Measurements from ENCODE around the gene TBC1D23. TPM values are rescaled to one million over a fixed set of nuclear protein-coding genes. Genes with fewer than 3 reads are reported as not detected.

The TBC1D23 gene
- total RNA-seq, 1 experiment from 2014 or later, result 45.2 TPM

DNA sequence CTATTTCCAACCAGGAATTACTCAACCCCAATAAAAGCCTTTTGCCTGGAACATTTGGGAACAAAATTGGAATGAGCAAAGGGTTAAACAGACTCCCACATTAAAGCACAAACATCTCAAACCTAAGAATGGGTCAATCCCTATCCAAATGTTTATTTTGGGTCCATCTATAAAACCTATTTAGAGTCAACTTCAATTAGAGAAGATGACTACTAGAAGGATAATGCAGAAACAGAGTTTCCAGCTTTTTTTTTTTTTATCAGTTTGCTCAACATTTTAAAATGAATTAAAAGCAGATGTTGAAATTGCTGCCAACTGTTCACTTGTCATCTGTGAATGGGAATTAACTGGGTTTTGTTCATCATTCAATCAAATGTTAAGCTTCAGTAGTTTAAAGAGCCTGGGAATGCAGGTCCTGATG is 4.1 kb upstream of the TBC1D23 start:
- DNase-seq, result no peak
- Histone ChIP-seq H3K9me3 (0 out of 2 replicates have a peak, but pooled peaks cover 3% of the 10 kb centered on the region), H3K36me3 (ENCODE audit: control insufficient read depth, insufficient read depth, low read length) (no peaks in the 10 kb centered on the region), H3K4me1 (peaks cover 15% of the 10 kb centered on the region), H3K4me3 (ENCODE audit: low read depth, low read length) (no peak overlapping the region), H3K27me3 (replicated peaks; ENCODE audit: control insufficient read depth, insufficient read depth, low read length) (no peaks in the 10 kb centered on the region)
- no TSS peak for BruUV-seq (replicated peaks)
- TF ChIP-seq, protein P1, sequence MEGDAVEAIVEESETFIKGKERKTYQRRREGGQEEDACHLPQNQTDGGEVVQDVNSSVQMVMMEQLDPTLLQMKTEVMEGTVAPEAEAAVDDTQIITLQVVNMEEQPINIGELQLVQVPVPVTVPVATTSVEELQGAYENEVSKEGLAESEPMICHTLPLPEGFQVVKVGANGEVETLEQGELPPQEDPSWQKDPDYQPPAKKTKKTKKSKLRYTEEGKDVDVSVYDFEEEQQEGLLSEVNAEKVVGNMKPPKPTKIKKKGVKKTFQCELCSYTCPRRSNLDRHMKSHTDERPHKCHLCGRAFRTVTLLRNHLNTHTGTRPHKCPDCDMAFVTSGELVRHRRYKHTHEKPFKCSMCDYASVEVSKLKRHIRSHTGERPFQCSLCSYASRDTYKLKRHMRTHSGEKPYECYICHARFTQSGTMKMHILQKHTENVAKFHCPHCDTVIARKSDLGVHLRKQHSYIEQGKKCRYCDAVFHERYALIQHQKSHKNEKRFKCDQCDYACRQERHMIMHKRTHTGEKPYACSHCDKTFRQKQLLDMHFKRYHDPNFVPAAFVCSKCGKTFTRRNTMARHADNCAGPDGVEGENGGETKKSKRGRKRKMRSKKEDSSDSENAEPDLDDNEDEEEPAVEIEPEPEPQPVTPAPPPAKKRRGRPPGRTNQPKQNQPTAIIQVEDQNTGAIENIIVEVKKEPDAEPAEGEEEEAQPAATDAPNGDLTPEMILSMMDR (IDR thresholded peaks at IDR 0.05; ENCODE audit: insufficient read depth in 1 of 2, low read depth in 1 of 2, low read length in 1 of 2, severe bottlenecking in 1 of 2, unreplicated experiment in 1 of 2), result no peak
- peaks cover 11% of the 10 kb centered on the region for H3K36me3 Mint-ChIP-seq (ENCODE audit: insufficient read depth, unreplicated experiment)
- peaks cover 25% of the 10 kb centered on the region for H3K4me1 Mint-ChIP-seq (ENCODE audit: low read depth, unreplicated experiment)
- H3K27me3 Mint-ChIP-seq (ENCODE audit: insufficient read depth, unreplicated experiment), result no peaks in the 10 kb centered on the region
- no peak overlapping the region for H3K27ac Mint-ChIP-seq (ENCODE audit: unreplicated experiment)
- no peaks in the 10 kb centered on the region for H3K9me3 Mint-ChIP-seq (ENCODE audit: unreplicated experiment)
- no peak overlapping the region for H3K4me3 Mint-ChIP-seq (ENCODE audit: unreplicated experiment)
- ChIA-PET CTCF (no interaction called here), POLR2A (no interaction called here)
- intact Hi-C loops (cut with micrococcal nuclease; ENCODE audit: unreplicated experiment), result no loop called here

DNA sequence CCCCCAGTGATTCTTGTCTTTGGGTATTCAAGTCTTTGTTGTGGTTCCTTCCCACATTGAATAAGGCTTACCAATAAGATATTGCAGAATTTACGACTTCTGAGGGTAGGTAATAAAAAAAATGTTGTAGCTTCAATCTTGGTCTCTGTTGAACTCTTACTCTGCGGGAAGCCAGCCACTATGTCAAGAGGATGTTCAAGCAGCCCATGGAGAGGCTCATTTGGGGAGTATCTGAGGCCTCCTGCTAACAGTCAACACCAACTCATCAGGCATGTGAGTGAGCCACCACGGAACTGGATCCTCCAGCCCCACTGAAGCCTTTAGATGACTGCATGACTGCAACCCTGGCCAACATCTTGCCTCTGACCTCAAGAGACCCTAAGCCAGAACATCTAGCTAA is 3.2 kb upstream of the TBC1D23 start:
- no peaks in the 10 kb centered on the region for H3K27me3 ChIP-seq (replicated peaks; ENCODE audit: control insufficient read depth, insufficient read depth, low read length)
- Mint-ChIP-seq H3K27me3 (ENCODE audit: insufficient read depth, unreplicated experiment) (no peaks in the 10 kb centered on the region), H3K27ac (ENCODE audit: unreplicated experiment) (no peak overlapping the region), H3K9me3 (ENCODE audit: unreplicated experiment) (no peaks in the 10 kb centered on the region), H3K4me3 (ENCODE audit: unreplicated experiment) (no peak overlapping the region), H3K4me1 (ENCODE audit: low read depth, unreplicated experiment) (peaks cover 25% of the 10 kb centered on the region), H3K36me3 (ENCODE audit: insufficient read depth, unreplicated experiment) (peaks cover 11% of the 10 kb centered on the region)
- no peak overlapping the region for H3K4me3 ChIP-seq (ENCODE audit: low read depth, low read length)
- ChIA-PET POLR2A (no interaction called here), CTCF (no interaction called here)
- no TSS peak for BruUV-seq (replicated peaks)
- TF ChIP-seq, protein P1 (IDR thresholded peaks at IDR 0.05; ENCODE audit: insufficient read depth in 1 of 2, low read depth in 1 of 2, low read length in 1 of 2, severe bottlenecking in 1 of 2, unreplicated experiment in 1 of 2), result no peak
- intact Hi-C loops (cut with micrococcal nuclease; ENCODE audit: unreplicated experiment), result no loop called here
- H3K4me1 ChIP-seq, result peaks cover 15% of the 10 kb centered on the region
- DNase-seq, result no peak
- no peaks in the 10 kb centered on the region for H3K9me3 ChIP-seq
- no peaks in the 10 kb centered on the region for H3K36me3 ChIP-seq (ENCODE audit: control insufficient read depth, insufficient read depth, low read length)

DNA sequence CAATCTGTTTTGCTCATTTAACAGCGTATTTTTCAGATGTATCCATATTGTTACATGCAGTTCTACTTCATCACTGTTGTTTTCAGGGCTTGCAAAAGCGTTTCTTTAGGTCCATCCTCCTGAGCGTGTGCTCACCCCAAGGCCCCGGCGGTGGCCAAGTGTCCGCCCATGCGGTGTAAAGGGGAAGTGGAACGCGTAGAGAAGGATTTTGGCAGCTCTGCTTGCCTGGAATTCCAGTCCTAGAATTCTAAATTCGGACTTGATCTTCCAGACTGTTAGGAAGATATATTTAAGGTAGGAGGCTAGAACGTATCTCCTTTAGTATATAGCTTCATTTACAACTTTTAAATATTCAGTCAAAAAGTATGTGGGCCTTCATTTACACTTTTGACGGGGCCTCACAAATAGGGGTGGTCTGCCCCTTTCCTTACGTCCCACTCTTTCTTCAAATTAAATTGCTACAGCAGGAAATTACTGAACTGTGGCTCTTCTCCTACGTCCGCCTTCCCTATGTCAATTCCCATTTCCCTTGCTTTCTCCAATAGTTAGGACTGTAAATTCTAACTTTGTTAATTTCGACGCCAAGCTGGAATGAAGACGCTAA is 609 bp upstream of the TBC1D23 start:
- Mint-ChIP-seq H3K27me3 (ENCODE audit: insufficient read depth, unreplicated experiment) (no peaks in the 10 kb centered on the region), H3K4me3 (ENCODE audit: unreplicated experiment) (peak overlapping the region; percentile 99), H3K27ac (ENCODE audit: unreplicated experiment) (peak overlapping the region; percentile 98), H3K9me3 (ENCODE audit: unreplicated experiment) (no peaks in the 10 kb centered on the region), H3K36me3 (ENCODE audit: insufficient read depth, unreplicated experiment) (peaks cover 11% of the 10 kb centered on the region), H3K4me1 (ENCODE audit: low read depth, unreplicated experiment) (peaks cover 38% of the 10 kb centered on the region)
- Histone ChIP-seq H3K4me3 (ENCODE audit: low read depth, low read length) (peak overlapping the region; percentile 53), H3K4me1 (0 out of 2 replicates have a peak, but pooled peaks cover 7% of the 10 kb centered on the region), H3K9me3 (no peaks in the 10 kb centered on the region), H3K27me3 (replicated peaks; ENCODE audit: control insufficient read depth, insufficient read depth, low read length) (no peaks in the 10 kb centered on the region), H3K36me3 (ENCODE audit: control insufficient read depth, insufficient read depth, low read length) (no peaks in the 10 kb centered on the region)
- TF ChIP-seq, protein P1 (IDR thresholded peaks at IDR 0.05; ENCODE audit: insufficient read depth in 1 of 2, low read depth in 1 of 2, low read length in 1 of 2, severe bottlenecking in 1 of 2, unreplicated experiment in 1 of 2), result peak in 1 of 2 experiments; percentile 27
- BruUV-seq (replicated peaks), result TSS peak; percentile 78
- ChIA-PET POLR2A (interaction anchor here (0.5 to 1.6 kb wide), 14 partner anchors 9 to 449 kb away, joined by 3 to 9 read pairs (median 4); partner anchors contain the start of genes CMSS1, LNP1 and TOMM70), CTCF (interaction anchor here (0.7 to 1.8 kb wide), 4 partner anchors 184 to 428 kb away, joined by 3 to 7 read pairs (median 4); no protein-coding TSS in a partner anchor)
- intact Hi-C loops (cut with micrococcal nuclease; ENCODE audit: unreplicated experiment), result no loop called here
- peak; percentile 60 to 68 for DNase-seq
